Choroid plexus epithelial cell (primary cell): ENCODE data around the gene PLXNA2.

Experiments
- DNase-seq: peaks from one replicate; pipeline ENCODE4 v3.0.0-alpha.2; 2010; ENCODE audit warnings: low read depth
- H3K4me3 ChIP-seq: 2 replicates; pipeline ENCODE4 v1.5.1; 2011; ENCODE audit warnings: low read depth, mild to moderate bottlenecking, control low read depth, low read length, moderate library complexity
- CTCF ChIP-seq: conservative IDR thresholded peaks from 2 replicates; pipeline ENCODE4 v1.5.1; 2011; ENCODE audit warnings: low read depth, mild to moderate bottlenecking, control low read depth, inconsistent platforms, low read length, moderate library complexity

PLXNA2 gene

GRCh38 chr1:208219659-208220282 is 24.4 kb downstream of the PLXNA2 start:
- TF ChIP-seq CTCF = no peak
- DNase-seq = peak; percentile 71
- no peak overlapping the region for H3K4me3 ChIP-seq

DNA sequence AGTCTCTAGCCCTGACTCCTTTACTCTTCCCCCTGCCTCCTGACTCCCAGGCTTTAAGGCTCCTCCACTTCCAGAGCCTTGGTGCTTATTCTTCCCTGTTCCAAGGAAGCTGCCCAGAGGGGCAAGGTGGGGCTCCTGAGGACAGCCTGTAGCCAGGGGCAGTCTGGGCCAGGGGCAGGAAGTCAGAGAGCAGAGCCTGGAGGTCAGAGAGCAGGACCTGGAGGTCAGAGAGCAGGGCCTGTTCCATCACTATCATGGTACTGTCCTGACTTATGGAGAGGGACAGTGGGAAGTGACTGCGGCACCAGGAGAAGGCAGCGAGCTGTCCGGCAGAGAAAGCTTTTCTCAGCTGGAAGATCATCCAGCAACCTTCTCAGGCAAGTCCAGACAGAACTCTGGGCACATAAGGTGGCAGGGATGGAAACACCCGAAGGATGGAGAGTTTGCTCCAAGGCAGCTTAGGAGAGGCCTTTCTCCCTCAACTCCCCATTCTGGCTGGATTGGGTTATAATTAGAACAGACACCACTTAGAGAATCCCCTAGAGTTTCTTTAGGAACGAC is 25.0 kb downstream of the PLXNA2 start:
- TF ChIP-seq CTCF = no peak
- no peak for DNase-seq
- no peak overlapping the region for H3K4me3 ChIP-seq

DNA sequence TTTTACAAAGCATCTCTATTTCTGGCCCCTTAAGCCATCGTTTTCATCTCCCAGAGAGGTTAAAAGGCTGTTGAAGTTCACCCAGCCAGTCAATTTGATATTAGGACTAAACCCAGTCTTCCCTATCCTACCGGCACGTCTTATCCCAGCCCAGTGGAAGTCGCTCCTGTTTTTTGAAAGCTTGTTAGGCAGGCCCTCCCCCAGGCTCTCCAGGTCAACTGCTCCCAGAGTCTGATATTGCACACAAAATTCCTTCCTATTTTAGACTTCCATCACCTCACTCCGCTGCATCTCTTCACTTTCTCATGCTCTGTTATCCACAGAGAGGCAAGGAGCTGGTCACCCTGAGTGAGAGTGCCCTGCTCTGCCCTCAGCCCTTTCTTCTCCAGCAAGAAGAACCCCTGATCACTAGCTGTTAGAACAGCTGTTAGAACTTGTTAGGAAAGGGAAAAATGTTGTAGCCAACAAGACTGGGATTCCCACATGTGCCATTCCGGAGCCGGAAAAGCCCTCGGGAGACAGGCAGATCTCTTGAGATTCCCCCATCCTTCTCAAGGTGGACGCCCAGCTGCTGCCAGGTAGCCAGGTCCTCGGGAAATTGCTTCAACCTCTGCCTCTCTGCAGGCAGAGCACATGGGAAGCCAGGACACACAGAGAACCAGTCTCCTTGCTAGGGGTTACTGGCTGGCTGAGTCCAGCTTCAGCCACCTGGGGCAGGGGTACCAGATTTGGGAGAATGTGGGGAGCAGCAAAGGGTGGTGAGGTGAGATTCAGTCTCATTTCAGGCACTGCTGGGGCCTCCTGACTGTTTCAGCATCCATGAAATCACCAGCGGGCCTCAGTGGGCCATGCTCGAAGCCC is 25.7 kb downstream of the PLXNA2 start:
- no peak overlapping the region for H3K4me3 ChIP-seq
- TF ChIP-seq CTCF = no peak
- DNase-seq = no peak

- TF ChIP-seq CTCF = no peak
- no peak for DNase-seq
Measured at GRCh38 chr1:208217781-208218180, 26.4 kb downstream of the PLXNA2 start.

DNA sequence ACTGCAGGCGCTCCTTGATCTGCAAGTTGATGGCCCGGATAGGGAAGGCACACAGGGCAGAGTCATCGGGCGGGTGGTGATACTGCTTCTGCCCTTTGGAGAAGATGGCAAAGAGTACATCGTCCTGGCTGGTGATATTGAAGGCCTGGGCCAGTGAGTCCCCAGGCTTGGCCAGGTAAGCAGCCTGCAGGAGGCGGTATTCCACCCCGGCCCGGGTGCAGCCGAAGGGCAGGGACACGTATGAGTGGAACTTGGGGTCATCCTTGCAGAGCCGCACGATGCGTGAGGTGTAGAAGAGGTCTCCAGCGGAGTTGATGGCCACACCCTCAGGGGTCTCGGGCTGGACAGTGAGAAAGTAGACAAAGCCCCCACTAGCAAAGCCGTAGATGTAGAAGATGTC is 27.4 kb downstream of the PLXNA2 start:
- DNase-seq = no peak
- TF ChIP-seq CTCF = no peak
- no peak overlapping the region for H3K4me3 ChIP-seq

More at GRCh38 chr1:208217781-208218180, 26.4 kb downstream of the PLXNA2 start:
- H3K4me3 ChIP-seq = no peak overlapping the region

DNA sequence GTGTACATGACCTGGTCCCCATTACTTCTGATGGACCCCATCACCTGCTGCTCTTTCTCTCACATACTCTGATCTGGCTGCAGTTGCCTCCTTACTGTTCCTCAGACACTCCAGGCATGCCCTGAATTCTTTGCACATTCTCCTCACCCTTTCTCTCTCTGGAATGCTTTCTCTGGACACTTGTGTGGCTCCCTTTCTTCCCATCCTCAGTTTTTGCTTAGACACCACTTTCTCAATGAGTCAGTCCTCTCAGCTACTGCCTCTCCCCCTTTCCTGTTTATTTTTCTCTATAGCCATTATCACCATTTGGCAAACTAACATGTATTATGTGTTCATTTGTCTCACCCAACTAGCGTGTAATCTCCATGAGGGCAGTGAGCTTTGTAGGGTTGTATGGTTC is 28.1 kb downstream of the PLXNA2 start:
- no peak for TF ChIP-seq CTCF
- H3K4me3 ChIP-seq = no peak overlapping the region
- DNase-seq = peak; percentile 68

DNA sequence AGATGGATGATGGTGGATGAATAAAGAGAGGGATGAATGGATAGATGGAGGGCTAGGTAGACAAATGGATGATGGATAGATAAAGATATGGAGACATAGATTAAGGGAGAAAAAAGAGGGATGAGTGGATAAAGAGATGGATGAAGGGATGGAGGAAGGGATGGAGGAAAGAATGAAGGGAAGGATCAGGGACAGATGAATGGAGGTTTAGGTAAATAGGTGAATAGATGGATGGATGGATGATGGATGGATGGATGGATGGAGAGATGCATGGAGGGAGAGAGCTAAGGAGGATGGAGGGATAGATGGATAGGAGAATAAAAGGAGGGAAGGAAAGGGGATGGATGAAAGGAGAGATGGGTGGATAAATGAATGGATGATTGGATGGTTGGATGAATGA is 28.8 kb downstream of the PLXNA2 start:
- no peak for DNase-seq
- TF ChIP-seq CTCF = no peak

More for the DNA sequence above, 28.8 kb downstream of the PLXNA2 start:
- H3K4me3 ChIP-seq = no peak overlapping the region
